Astrocyte (in vitro differentiated cells and primary cell): ENCODE results near the gene FRY. TPM values are rescaled to one million over a fixed set of nuclear protein-coding genes. Genes with fewer than 3 reads are reported as not detected.
A peak's percentile ranks its signal among the peaks of the same experiment; 100 is the strongest.

Experiments used
- DNase-seq: peaks from one replicate; pipeline ENCODE4 v3.0.0-alpha.2; 2010; ENCODE audit warnings: low read depth
- FAIRE-seq: peaks from 2 replicates; lab custom pipeline; 2011; peaks lifted over from hg19 to GRCh38; lab: Jason Lieb, UNC
- H2AFZ ChIP-seq: 2 replicates; pipeline ENCODE4 v1.6.0; 2012; ENCODE audit warnings: low read depth, low read length, inconsistent platforms
- H3K27ac ChIP-seq: 2 replicates; pipeline ENCODE4 v1.5.1; 2011; ENCODE audit warnings: low read depth, low read length, inconsistent platforms
- H3K27me3 ChIP-seq: 2 replicates; pipeline ENCODE4 v1.6.0; 2011; ENCODE audit warnings: low read length, inconsistent platforms; ENCODE audit not compliant: insufficient read depth
- H3K36me3 ChIP-seq: 2 replicates; pipeline ENCODE4 v1.5.1; 2011; ENCODE audit warnings: low read length, inconsistent platforms; ENCODE audit not compliant: insufficient read depth
- H3K4me1 ChIP-seq: 2 replicates; pipeline ENCODE4 v1.5.1; 2011; ENCODE audit warnings: low read length, inconsistent platforms; ENCODE audit not compliant: insufficient read depth
- H3K4me2 ChIP-seq: 2 replicates; pipeline ENCODE4 v1.6.0; 2012; ENCODE audit warnings: low read length, inconsistent platforms
- H3K4me3 ChIP-seq: 2 replicates; pipeline ENCODE4 v1.5.1; 2011; ENCODE audit warnings: low read depth, mild to moderate bottlenecking, low read length, inconsistent platforms; ENCODE audit not compliant: insufficient read depth
- H3K79me2 ChIP-seq: 2 replicates; pipeline ENCODE4 v1.6.0; 2012; ENCODE audit warnings: mild to moderate bottlenecking, low read length, inconsistent platforms; ENCODE audit not compliant: insufficient read depth
- H3K9ac ChIP-seq: 2 replicates; pipeline ENCODE4 v1.6.0; 2012; ENCODE audit warnings: mild to moderate bottlenecking, low read length, inconsistent platforms
- H3K9me3 ChIP-seq: 2 replicates; pipeline ENCODE4 v1.5.1; 2012; ENCODE audit warnings: low read depth, mild to moderate bottlenecking, low read length, inconsistent platforms; ENCODE audit not compliant: insufficient read depth
- H4K20me1 ChIP-seq: 2 replicates; pipeline ENCODE4 v1.6.0; 2012; ENCODE audit warnings: low read length, inconsistent platforms; ENCODE audit not compliant: insufficient read depth
- H3K27ac Mint-ChIP-seq: one replicate; pipeline ENCODE4 v1.8.0; 2021; ENCODE audit warnings: mild to moderate bottlenecking, mixed read lengths; ENCODE audit not compliant: unreplicated experiment
- H3K27me3 Mint-ChIP-seq: one replicate; pipeline ENCODE4 v1.8.0; 2021; ENCODE audit warnings: low read depth, mixed read lengths; ENCODE audit not compliant: unreplicated experiment
- H3K36me3 Mint-ChIP-seq: one replicate; pipeline ENCODE4 v1.8.0; 2021; ENCODE audit warnings: low read depth, mixed read lengths; ENCODE audit not compliant: unreplicated experiment
- H3K4me1 Mint-ChIP-seq: one replicate; pipeline ENCODE4 v1.8.0; 2021; ENCODE audit warnings: low read depth, mixed read lengths; ENCODE audit not compliant: unreplicated experiment
- H3K4me3 Mint-ChIP-seq: one replicate; pipeline ENCODE4 v1.8.0; 2021; ENCODE audit warnings: mild to moderate bottlenecking, moderate library complexity, mixed read lengths; ENCODE audit not compliant: unreplicated experiment
- H3K9me3 Mint-ChIP-seq: one replicate; pipeline ENCODE4 v1.8.0; 2021; ENCODE audit warnings: mild to moderate bottlenecking, mixed read lengths; ENCODE audit not compliant: unreplicated experiment
- EZH2 ChIP-seq: IDR thresholded peaks from 2 replicates; pipeline ENCODE4 v1.6.1; 2012; ENCODE audit warnings: mild to moderate bottlenecking, low read length, inconsistent platforms; ENCODE audit not compliant: insufficient read depth
- total RNA-seq: library from RNA; stranded (reverse); gene quantifications from 2 replicates; pipeline ENCODE4 v1.2.1, GENCODE V29; 2021
- TF ChIP-seq, protein P1 (sequence below): IDR thresholded peaks from 2 replicates; pipeline ENCODE4 v1.5.1; 2011; ENCODE audit warnings: low read depth, mild to moderate bottlenecking, inconsistent platforms, low read length, moderate library complexity; ENCODE audit not compliant: insufficient read depth

FRY gene
- total RNA-seq, 1 donor from 2014 or later: 4.6 TPM

DNA sequence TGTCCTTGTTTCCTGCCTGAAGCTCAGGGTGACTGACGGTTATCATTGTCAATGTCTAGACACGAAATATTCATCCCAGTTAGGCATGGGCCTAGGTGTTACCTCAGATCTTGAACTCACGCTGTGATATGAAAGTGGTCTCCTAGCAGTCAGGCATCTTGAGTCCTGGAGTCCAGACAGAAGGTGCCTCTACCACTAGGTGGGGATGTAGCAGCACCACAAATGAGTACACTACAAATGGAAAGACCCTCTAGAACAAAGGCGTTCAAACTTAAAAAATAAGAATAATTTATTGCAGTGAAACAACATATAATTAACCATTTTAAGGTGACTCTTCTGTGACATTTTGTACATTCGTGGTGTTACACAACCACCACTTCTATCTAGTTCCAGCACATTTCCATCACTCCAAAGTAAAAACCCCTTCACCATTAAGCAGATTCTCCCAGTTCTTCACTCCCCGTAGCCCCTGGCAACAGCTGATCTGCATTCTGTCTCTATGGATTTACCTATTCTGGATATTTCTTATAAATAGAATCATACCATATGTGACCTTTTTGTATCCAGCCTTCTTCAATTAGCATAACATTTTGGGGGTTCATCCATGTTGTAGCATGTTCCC is 11.9 kb upstream of the FRY start:
- H3K4me3 Mint-ChIP-seq: no peak overlapping the region
- H3K79me2 ChIP-seq: no peaks in the 10 kb centered on the region
- no peaks in the 10 kb centered on the region for H3K27me3 ChIP-seq
- FAIRE-seq (no peak), DNase-seq (peak; percentile 42)
- H3K27ac ChIP-seq: no peak overlapping the region
- peaks cover 4% of the 10 kb centered on the region for H3K4me1 Mint-ChIP-seq
- no peak overlapping the region for H3K4me2 ChIP-seq
- H4K20me1 ChIP-seq: no peaks in the 10 kb centered on the region
- no peak overlapping the region for H3K27ac Mint-ChIP-seq
- no peak overlapping the region for H3K4me3 ChIP-seq
- no peaks in the 10 kb centered on the region for H3K9me3 ChIP-seq
- no peaks in the 10 kb centered on the region for H3K36me3 ChIP-seq
- no peak overlapping the region for H2AFZ ChIP-seq
- H3K4me1 ChIP-seq: no peaks in the 10 kb centered on the region
- no peak overlapping the region for H3K9ac ChIP-seq
- TF ChIP-seq, protein P1, sequence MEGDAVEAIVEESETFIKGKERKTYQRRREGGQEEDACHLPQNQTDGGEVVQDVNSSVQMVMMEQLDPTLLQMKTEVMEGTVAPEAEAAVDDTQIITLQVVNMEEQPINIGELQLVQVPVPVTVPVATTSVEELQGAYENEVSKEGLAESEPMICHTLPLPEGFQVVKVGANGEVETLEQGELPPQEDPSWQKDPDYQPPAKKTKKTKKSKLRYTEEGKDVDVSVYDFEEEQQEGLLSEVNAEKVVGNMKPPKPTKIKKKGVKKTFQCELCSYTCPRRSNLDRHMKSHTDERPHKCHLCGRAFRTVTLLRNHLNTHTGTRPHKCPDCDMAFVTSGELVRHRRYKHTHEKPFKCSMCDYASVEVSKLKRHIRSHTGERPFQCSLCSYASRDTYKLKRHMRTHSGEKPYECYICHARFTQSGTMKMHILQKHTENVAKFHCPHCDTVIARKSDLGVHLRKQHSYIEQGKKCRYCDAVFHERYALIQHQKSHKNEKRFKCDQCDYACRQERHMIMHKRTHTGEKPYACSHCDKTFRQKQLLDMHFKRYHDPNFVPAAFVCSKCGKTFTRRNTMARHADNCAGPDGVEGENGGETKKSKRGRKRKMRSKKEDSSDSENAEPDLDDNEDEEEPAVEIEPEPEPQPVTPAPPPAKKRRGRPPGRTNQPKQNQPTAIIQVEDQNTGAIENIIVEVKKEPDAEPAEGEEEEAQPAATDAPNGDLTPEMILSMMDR: peak; percentile 88
- TF ChIP-seq EZH2: no peak
- no peaks in the 10 kb centered on the region for H3K9me3 Mint-ChIP-seq
- no peaks in the 10 kb centered on the region for H3K36me3 Mint-ChIP-seq
- no peaks in the 10 kb centered on the region for H3K27me3 Mint-ChIP-seq

DNA sequence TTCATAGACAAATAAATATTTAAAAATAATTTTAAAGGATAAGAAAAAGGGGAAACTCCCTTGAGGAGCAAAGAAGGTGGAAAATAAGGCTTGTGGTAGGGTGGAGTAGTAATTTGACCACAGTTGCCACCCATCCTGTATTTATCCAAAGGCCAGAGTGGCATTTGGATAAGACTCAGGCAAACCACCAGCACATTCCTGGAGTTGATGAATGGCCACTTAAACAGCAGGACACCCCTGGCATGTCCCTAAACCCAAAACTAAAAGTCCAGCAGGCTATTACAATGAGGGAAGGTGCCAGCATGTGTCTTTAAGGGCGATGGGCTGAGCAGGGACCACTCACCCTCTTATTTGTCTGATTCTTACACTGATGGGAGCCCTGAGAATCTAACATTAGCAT is 9.8 kb upstream of the FRY start:
- no peaks in the 10 kb centered on the region for H3K27me3 Mint-ChIP-seq
- no peak overlapping the region for H3K4me3 Mint-ChIP-seq
- H3K27ac Mint-ChIP-seq: no peak overlapping the region
- Histone ChIP-seq H3K9ac (no peak overlapping the region), H3K27ac (no peak overlapping the region), H3K36me3 (no peaks in the 10 kb centered on the region), H2AFZ (no peak overlapping the region), H3K4me3 (no peak overlapping the region), H3K9me3 (no peaks in the 10 kb centered on the region), H4K20me1 (no peaks in the 10 kb centered on the region), H3K27me3 (no peaks in the 10 kb centered on the region), H3K79me2 (no peaks in the 10 kb centered on the region), H3K4me1 (no peaks in the 10 kb centered on the region), H3K4me2 (no peak overlapping the region)
- no peak for DNase-seq
- no peak for FAIRE-seq
- TF ChIP-seq, protein P1: no peak
- no peak for TF ChIP-seq EZH2
- H3K36me3 Mint-ChIP-seq: no peaks in the 10 kb centered on the region
- no peaks in the 10 kb centered on the region for H3K9me3 Mint-ChIP-seq
- H3K4me1 Mint-ChIP-seq: peaks cover 4% of the 10 kb centered on the region

DNA sequence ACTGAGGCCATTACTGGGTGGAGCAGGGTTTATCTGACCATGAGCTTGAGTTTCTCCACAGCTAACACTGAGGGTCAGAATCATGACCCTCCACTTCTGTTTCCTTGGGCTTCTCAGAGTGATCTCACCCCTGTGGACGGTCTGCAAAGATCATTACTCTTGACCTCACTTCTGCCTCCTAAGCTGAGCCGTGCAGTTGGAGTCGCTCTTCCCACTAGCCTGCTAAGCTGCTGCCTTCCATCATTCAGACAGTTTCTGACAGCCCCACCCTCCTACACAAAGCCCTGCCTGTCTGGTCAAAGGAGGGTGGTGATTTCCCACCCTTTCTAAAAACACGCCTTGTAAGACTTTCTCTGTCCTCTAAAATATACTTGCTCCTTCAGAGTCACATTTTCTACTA is 9.3 kb upstream of the FRY start:
- no peak overlapping the region for H3K4me3 Mint-ChIP-seq
- Histone ChIP-seq H4K20me1 (no peaks in the 10 kb centered on the region), H3K27me3 (no peaks in the 10 kb centered on the region), H3K9ac (no peak overlapping the region), H3K9me3 (no peaks in the 10 kb centered on the region), H3K4me3 (no peak overlapping the region), H3K4me2 (no peak overlapping the region), H2AFZ (no peak overlapping the region), H3K4me1 (no peaks in the 10 kb centered on the region), H3K79me2 (no peaks in the 10 kb centered on the region), H3K36me3 (no peaks in the 10 kb centered on the region), H3K27ac (no peak overlapping the region)
- H3K27me3 Mint-ChIP-seq: no peaks in the 10 kb centered on the region
- DNase-seq: no peak
- no peak overlapping the region for H3K27ac Mint-ChIP-seq
- no peak for FAIRE-seq
- no peaks in the 10 kb centered on the region for H3K36me3 Mint-ChIP-seq
- no peak for TF ChIP-seq EZH2
- TF ChIP-seq, protein P1: no peak
- peaks cover 4% of the 10 kb centered on the region for H3K4me1 Mint-ChIP-seq
- no peaks in the 10 kb centered on the region for H3K9me3 Mint-ChIP-seq
